Testis (tissue), 2 donors: ENCODE data around the gene NMRK2.
A peak's percentile ranks its signal among the peaks of the same experiment; 100 is the strongest.

Experiments used
- POLR2A ChIP-seq: fragments of 450-650 bp; IDR thresholded peaks from one replicate; pipeline ENCODE4 v1.6.1; 2017; ENCODE audit warnings: antibody characterized with exemption, mild to moderate bottlenecking, moderate library complexity
- TF ChIP-seq, protein P1 (sequence below), 3 experiments: fragments of 450-650 bp in 2 of 3; fragments of 200-600 bp in 1 of 3; sonication (generic) in 1 of 3; IDR thresholded peaks; one replicate each; pipeline ENCODE4 v1.5.1; 2016 to 2019; ENCODE audit warnings: antibody characterized with exemption in 3 of 3, mild to moderate bottlenecking in 2 of 3, moderate library complexity in 1 of 3

DNA sequence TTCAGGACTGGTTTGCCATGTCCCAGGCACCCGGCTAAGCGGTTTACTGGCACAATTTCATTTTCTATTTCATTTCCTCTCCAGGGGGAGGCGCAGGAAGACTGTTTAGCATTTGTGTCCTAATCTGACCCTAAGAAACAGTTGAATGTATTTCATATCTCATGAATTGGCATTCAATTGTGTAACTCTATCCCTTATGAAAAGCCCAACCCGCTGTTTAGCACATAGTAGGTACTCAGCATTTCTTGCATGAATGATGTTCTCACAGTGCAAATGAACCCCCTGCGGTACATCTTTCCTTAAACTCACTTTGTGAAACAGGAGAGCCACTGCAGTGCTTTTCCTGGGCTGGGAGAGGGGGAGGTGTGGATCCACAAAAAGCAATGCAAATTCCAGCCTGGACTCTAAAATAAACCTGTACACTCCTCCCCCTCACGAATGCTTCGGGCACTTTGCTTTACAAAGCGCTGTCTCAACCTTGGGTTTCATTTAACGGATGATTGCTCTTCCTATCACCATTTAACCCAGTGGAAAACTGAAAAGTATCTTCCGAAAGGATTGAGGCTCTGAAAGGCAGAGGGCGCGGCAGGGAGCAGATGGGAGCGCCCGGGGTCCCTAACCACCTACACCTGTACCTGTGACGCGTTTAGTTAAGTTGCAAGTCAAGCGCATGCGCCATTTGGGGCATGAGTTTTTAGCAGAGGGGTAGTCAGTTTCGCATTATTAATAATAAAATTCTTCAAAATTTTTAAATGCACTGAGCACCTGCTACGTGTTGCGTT, 53.6 kb downstream of the NMRK2 start:
- TF ChIP-seq, protein P1, sequence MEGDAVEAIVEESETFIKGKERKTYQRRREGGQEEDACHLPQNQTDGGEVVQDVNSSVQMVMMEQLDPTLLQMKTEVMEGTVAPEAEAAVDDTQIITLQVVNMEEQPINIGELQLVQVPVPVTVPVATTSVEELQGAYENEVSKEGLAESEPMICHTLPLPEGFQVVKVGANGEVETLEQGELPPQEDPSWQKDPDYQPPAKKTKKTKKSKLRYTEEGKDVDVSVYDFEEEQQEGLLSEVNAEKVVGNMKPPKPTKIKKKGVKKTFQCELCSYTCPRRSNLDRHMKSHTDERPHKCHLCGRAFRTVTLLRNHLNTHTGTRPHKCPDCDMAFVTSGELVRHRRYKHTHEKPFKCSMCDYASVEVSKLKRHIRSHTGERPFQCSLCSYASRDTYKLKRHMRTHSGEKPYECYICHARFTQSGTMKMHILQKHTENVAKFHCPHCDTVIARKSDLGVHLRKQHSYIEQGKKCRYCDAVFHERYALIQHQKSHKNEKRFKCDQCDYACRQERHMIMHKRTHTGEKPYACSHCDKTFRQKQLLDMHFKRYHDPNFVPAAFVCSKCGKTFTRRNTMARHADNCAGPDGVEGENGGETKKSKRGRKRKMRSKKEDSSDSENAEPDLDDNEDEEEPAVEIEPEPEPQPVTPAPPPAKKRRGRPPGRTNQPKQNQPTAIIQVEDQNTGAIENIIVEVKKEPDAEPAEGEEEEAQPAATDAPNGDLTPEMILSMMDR (IDR thresholded peaks at IDR 0.05): peak; percentile 46 to 75 (median 60)
- TF ChIP-seq POLR2A: no peak
